ENCODE results near the gene ABCG1. TPM values are rescaled to one million over a fixed set of nuclear protein-coding genes. Genes with fewer than 3 reads are reported as not detected.

The ABCG1 gene
- polyA plus RNA-seq, 1 donor from 2014 or later = 11.6 TPM

- Mint-ChIP-seq H3K4me1 (peaks cover 8 to 25% (median 20%) of the 10 kb centered on the region in 3 donors), H3K36me3 (peaks cover 1% of the 10 kb centered on the region), H3K4me3 (no peak overlapping the region), H3K27ac (no peak overlapping the region), H3K9me3 (no peaks in the 10 kb centered on the region), H3K27me3 (no peaks in the 10 kb centered on the region)
Observed at GRCh38 chr21:42200906-42201614, 17.9 kb upstream of the ABCG1 start.

- Mint-ChIP-seq H3K27me3 (no peaks in the 10 kb centered on the region), H3K4me3 (no peak overlapping the region)
Observed at GRCh38 chr21:42201615-42202161, 17.3 kb upstream of the ABCG1 start.

GRCh38 chr21:42202321-42202720 lies 16.6 kb upstream of the ABCG1 start:
- Mint-ChIP-seq H3K27me3 (peaks cover under 1% of the 10 kb centered on the region), H3K9me3 (no peaks in the 10 kb centered on the region), H3K4me3 (no peak overlapping the region), H3K4me1 (peaks cover 8 to 25% (median 20%) of the 10 kb centered on the region in 3 donors), H3K27ac (no peak overlapping the region), H3K36me3 (peaks cover 1% of the 10 kb centered on the region)

More at GRCh38 chr21:42201615-42202161, 17.3 kb upstream of the ABCG1 start:
- H3K36me3 Mint-ChIP-seq = peaks cover 1% of the 10 kb centered on the region
- H3K9me3 Mint-ChIP-seq = no peaks in the 10 kb centered on the region
- no peak overlapping the region for H3K27ac Mint-ChIP-seq
- peaks cover 8 to 25% (median 20%) of the 10 kb centered on the region in 3 donors for H3K4me1 Mint-ChIP-seq

GRCh38 chr21:42203321-42203720 lies 15.6 kb upstream of the ABCG1 start:
- peaks cover 8 to 23% (median 19%) of the 10 kb centered on the region in 3 donors for H3K4me1 Mint-ChIP-seq

GRCh38 chr21:42203936-42204335 lies 15.0 kb upstream of the ABCG1 start:
- peaks cover 1% of the 10 kb centered on the region for H3K27me3 Mint-ChIP-seq
- no peak overlapping the region for H3K4me3 Mint-ChIP-seq
- peaks cover 7 to 17% (median 15%) of the 10 kb centered on the region in 3 donors for H3K4me1 Mint-ChIP-seq
- H3K27ac Mint-ChIP-seq = no peak overlapping the region
- peaks cover 1% of the 10 kb centered on the region for H3K36me3 Mint-ChIP-seq
- no peaks in the 10 kb centered on the region for H3K9me3 Mint-ChIP-seq

More at GRCh38 chr21:42203321-42203720, 15.6 kb upstream of the ABCG1 start:
- no peak overlapping the region for H3K4me3 Mint-ChIP-seq
- H3K9me3 Mint-ChIP-seq = no peaks in the 10 kb centered on the region
- no peak overlapping the region for H3K27ac Mint-ChIP-seq
- H3K36me3 Mint-ChIP-seq = peaks cover 1% of the 10 kb centered on the region
- H3K27me3 Mint-ChIP-seq = peaks cover 1% of the 10 kb centered on the region

GRCh38 chr21:42207426-42207825 lies 11.5 kb upstream of the ABCG1 start:
- no peak overlapping the region for H3K4me3 Mint-ChIP-seq
- peaks cover 0 to 4% (median 0%) of the 10 kb centered on the region in 3 donors for H3K9me3 Mint-ChIP-seq
- no peak overlapping the region for H3K27ac Mint-ChIP-seq
- peaks cover 1% of the 10 kb centered on the region for H3K27me3 Mint-ChIP-seq
- H3K36me3 Mint-ChIP-seq = no peaks in the 10 kb centered on the region
- peaks cover 0 to 2% (median 2%) of the 10 kb centered on the region in 3 donors for H3K4me1 Mint-ChIP-seq

- Mint-ChIP-seq H3K27me3 (peaks cover 1% of the 10 kb centered on the region), H3K4me1 (peaks cover 0 to 2% (median 2%) of the 10 kb centered on the region in 3 donors), H3K36me3 (no peaks in the 10 kb centered on the region), H3K4me3 (no peak overlapping the region), H3K9me3 (peaks cover 0 to 4% (median 0%) of the 10 kb centered on the region in 3 donors), H3K27ac (no peak overlapping the region)
Observed at GRCh38 chr21:42208036-42208435, 10.9 kb upstream of the ABCG1 start.

- Mint-ChIP-seq H3K36me3 (no peaks in the 10 kb centered on the region), H3K4me3 (no peak overlapping the region), H3K9me3 (peaks cover 0 to 4% (median 0%) of the 10 kb centered on the region in 3 donors), H3K27me3 (peaks cover 1% of the 10 kb centered on the region), H3K27ac (no peak overlapping the region), H3K4me1 (peaks cover 0 to 2% (median 2%) of the 10 kb centered on the region in 3 donors)
Observed at GRCh38 chr21:42208801-42209490, 10.0 kb upstream of the ABCG1 start.

- Mint-ChIP-seq H3K36me3 (no peaks in the 10 kb centered on the region), H3K4me1 (peaks cover 0 to 2% (median 2%) of the 10 kb centered on the region in 3 donors), H3K4me3 (no peak overlapping the region), H3K27ac (peak overlapping the region in 1 of 3 donors; percentile 9), H3K9me3 (peaks cover 0 to 4% (median 0%) of the 10 kb centered on the region in 3 donors), H3K27me3 (peaks cover 1% of the 10 kb centered on the region)
Observed at GRCh38 chr21:42209801-42210479, 9.0 kb upstream of the ABCG1 start.

- Mint-ChIP-seq H3K9me3 (peaks cover 0 to 8% (median 2%) of the 10 kb centered on the region in 3 donors), H3K36me3 (no peaks in the 10 kb centered on the region), H3K4me3 (no peak overlapping the region), H3K27ac (no peak overlapping the region), H3K4me1 (peaks cover 0 to 2% (median 0%) of the 10 kb centered on the region in 3 donors), H3K27me3 (peaks cover 1% of the 10 kb centered on the region)
Observed at GRCh38 chr21:42212266-42212665, 6.7 kb upstream of the ABCG1 start.

- Mint-ChIP-seq H3K27ac (no peak overlapping the region), H3K9me3 (peaks cover 0 to 8% (median 2%) of the 10 kb centered on the region in 3 donors)
Observed at GRCh38 chr21:42213082-42213774, 5.7 kb upstream of the ABCG1 start.

GRCh38 chr21:42214081-42214750 lies 4.7 kb upstream of the ABCG1 start:
- H3K4me1 Mint-ChIP-seq = peaks cover 0 to 2% (median 2%) of the 10 kb centered on the region in 3 donors
- peak overlapping the region in 1 of 4 donors; percentile 41 for H3K4me3 Mint-ChIP-seq
- no peaks in the 10 kb centered on the region for H3K27me3 Mint-ChIP-seq
- no peaks in the 10 kb centered on the region for H3K36me3 Mint-ChIP-seq
- H3K9me3 Mint-ChIP-seq = peaks cover 0 to 8% (median 2%) of the 10 kb centered on the region in 3 donors
- no peak overlapping the region for H3K27ac Mint-ChIP-seq

More at GRCh38 chr21:42213082-42213774, 5.7 kb upstream of the ABCG1 start:
- Mint-ChIP-seq H3K27me3 (no peaks in the 10 kb centered on the region), H3K4me1 (peaks cover 0 to 3% (median 2%) of the 10 kb centered on the region in 3 donors), H3K4me3 (peak overlapping the region in 1 of 4 donors; percentile 17), H3K36me3 (no peaks in the 10 kb centered on the region)

GRCh38 chr21:42214921-42215320 lies 4.0 kb upstream of the ABCG1 start:
- no peaks in the 10 kb centered on the region for H3K27me3 Mint-ChIP-seq
- H3K27ac Mint-ChIP-seq = no peak overlapping the region
- no peaks in the 10 kb centered on the region for H3K36me3 Mint-ChIP-seq
- peaks cover under 1 to 2% (median 2%) of the 10 kb centered on the region in 3 donors for H3K4me1 Mint-ChIP-seq
- H3K4me3 Mint-ChIP-seq = peak overlapping the region in 1 of 4 donors; percentile 74
- peaks cover 0 to 8% (median 2%) of the 10 kb centered on the region in 3 donors for H3K9me3 Mint-ChIP-seq

All from IgD-negative memory B cell (primary cell).